Fibroblast of mammary gland (primary cell): ENCODE measurements around the gene HCFC1R1.
A peak's percentile ranks its signal among the peaks of the same experiment; 100 is the strongest.

Source experiments
- DNase-seq: peaks from one replicate; pipeline ENCODE4 v3.0.0-alpha.2; 2010; ENCODE audit warnings: low read depth
- H3K4me3 ChIP-seq: 2 replicates; pipeline ENCODE4 v1.5.1; 2011; ENCODE audit warnings: low read depth, mild to moderate bottlenecking, low read length, moderate library complexity; ENCODE audit not compliant: control insufficient read depth
- TF ChIP-seq, protein P1 (sequence below): conservative IDR thresholded peaks from 2 replicates; pipeline ENCODE4 v1.5.1; 2011; ENCODE audit warnings: low read depth, low read length, inconsistent platforms; ENCODE audit not compliant: control insufficient read depth, insufficient read depth

Gene HCFC1R1

GRCh38 chr16:3066440-3066748 lies 42.7 kb upstream of the HCFC1R1 start:
- DNase-seq: no peak
- TF ChIP-seq, protein P1, sequence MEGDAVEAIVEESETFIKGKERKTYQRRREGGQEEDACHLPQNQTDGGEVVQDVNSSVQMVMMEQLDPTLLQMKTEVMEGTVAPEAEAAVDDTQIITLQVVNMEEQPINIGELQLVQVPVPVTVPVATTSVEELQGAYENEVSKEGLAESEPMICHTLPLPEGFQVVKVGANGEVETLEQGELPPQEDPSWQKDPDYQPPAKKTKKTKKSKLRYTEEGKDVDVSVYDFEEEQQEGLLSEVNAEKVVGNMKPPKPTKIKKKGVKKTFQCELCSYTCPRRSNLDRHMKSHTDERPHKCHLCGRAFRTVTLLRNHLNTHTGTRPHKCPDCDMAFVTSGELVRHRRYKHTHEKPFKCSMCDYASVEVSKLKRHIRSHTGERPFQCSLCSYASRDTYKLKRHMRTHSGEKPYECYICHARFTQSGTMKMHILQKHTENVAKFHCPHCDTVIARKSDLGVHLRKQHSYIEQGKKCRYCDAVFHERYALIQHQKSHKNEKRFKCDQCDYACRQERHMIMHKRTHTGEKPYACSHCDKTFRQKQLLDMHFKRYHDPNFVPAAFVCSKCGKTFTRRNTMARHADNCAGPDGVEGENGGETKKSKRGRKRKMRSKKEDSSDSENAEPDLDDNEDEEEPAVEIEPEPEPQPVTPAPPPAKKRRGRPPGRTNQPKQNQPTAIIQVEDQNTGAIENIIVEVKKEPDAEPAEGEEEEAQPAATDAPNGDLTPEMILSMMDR: no peak
- H3K4me3 ChIP-seq: no peak overlapping the region

- TF ChIP-seq, protein P1: no peak
- DNase-seq: no peak
- H3K4me3 ChIP-seq: peak overlapping the region; percentile 7
Measured at GRCh38 chr16:3065742-3066439, 42.1 kb upstream of the HCFC1R1 start.

DNA sequence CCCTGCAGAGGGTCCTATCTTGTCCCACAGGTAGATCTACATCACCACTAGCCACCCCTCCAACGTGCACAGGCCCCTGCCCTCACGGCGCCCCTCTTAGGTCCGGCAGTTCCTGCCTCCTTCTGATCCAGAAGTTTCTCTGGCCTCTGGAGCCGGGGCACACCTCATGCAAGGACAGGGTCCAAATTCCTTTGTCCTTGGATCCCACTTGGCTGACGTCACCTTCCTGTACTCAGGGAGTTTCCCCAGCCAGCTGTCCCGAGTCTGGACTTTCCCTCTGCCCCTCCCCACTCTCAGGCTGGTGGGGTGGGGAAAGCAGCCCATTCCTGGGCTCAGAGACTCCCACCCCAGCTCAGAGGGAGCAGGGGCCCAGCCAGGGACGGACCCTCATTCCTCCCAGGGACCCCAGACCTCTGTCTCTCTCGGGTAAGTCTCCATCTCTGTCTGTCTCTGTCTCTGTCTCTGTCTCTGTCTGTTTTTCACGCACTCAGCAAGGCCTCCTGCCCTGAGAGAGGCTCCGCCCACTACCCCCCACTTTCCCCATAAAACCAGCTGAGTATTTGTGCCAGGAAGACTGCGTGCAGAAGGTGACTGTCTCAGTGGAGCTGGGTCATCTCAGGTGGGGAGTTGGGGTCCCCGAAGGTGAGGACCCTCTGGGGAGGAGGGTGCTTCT lies 41.5 kb upstream of the HCFC1R1 start, which contains the start of gene IL32:
IL32 (plus strand) TSS at position 572 of the 673 bp plus-strand sequence. CDS start 172 bp downstream, outside the sequence.
- TF ChIP-seq, protein P1: no peak
- peak within 1 kb of the TSS; percentile 7 for H3K4me3 ChIP-seq
- peak; percentile 54 for DNase-seq

- no peak overlapping the region for H3K4me3 ChIP-seq
- DNase-seq: no peak
- TF ChIP-seq, protein P1: no peak
Measured at GRCh38 chr16:3063625-3064386, 40.1 kb upstream of the HCFC1R1 start.

GRCh38 chr16:3062553-3062952 lies 38.8 kb upstream of the HCFC1R1 start:
- TF ChIP-seq, protein P1: no peak
- DNase-seq: no peak
- H3K4me3 ChIP-seq: no peak overlapping the region

DNA sequence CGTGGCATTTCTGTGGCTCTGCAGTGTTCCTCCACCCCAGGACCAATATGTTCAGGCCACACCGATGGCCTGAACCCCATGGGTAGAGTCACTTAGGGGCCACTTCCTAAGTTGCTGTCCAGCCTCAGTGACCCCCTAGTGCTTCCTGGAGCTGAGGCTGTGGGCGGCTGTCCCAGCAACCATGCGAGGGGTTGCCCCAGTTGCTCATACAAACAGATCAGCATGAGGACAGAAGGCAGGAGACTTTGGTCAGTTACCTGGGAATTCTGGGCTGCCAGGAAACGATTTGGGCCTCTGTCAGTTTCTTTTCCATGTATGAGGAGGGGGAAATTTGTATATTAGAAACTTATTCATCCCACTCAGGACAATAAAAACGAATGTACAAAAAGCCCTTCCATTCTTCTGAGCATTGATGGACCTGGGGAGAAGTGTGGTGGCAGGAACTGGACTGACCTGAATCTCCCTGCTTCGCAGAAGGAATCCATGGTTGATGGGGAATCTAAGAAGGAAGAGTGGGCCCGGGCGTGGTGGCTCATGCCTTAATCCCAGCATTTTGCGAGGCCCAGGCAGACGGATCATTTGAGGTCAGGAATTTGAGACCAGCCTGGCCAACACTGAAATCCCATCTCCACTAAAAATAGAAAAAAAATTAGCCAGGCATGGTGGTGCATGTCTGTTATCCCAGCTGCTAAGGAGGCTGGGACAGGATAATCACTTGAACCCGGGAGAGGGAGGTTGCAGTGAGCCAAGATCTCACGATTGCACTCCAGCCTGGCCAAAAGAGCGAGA lies 36.8 kb upstream of the HCFC1R1 start:
- no peak for DNase-seq
- H3K4me3 ChIP-seq: no peak overlapping the region
- TF ChIP-seq, protein P1: no peak
